ENCODE data around the gene TRPM5.

The TRPM5 gene

DNA sequence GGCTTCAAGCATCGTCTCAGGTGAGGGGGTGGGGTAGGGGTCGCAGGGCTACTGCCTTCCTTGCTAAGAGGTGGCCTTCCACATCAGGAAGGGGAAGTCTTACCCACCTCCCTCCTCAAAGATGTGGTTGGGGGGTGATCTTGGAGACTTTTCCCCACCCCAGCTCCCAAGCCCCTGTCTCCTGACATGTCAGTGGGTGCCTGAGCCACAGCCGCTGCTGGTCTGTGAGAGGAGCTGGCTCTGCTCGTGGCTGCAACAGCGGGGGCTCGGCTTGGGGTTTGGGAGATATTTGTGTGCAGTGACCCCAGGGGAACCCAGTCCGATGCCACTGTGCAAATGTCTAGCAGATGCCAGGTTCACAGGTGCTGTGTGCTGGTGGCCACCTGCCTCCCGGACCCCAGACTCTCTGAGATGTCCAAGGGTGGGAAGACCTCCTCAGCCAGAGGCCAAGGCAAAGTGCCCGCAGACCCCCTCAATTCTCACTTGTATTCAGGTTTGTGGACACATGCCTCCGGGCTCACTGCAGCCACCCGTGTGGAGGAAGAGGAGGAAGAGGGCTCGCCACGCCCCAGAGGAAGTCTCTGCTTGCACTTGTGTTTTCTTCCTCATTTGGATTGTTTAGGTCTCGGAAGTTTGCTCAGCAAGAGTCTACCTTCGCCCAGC lies 2.4 kb upstream of the TRPM5 start:
- H3K4me3 ChIP-seq (ENCODE audit: low read length): no peak overlapping the region
- DNase-seq (ENCODE audit: low read depth): no peak
- TF ChIP-seq, protein P1, sequence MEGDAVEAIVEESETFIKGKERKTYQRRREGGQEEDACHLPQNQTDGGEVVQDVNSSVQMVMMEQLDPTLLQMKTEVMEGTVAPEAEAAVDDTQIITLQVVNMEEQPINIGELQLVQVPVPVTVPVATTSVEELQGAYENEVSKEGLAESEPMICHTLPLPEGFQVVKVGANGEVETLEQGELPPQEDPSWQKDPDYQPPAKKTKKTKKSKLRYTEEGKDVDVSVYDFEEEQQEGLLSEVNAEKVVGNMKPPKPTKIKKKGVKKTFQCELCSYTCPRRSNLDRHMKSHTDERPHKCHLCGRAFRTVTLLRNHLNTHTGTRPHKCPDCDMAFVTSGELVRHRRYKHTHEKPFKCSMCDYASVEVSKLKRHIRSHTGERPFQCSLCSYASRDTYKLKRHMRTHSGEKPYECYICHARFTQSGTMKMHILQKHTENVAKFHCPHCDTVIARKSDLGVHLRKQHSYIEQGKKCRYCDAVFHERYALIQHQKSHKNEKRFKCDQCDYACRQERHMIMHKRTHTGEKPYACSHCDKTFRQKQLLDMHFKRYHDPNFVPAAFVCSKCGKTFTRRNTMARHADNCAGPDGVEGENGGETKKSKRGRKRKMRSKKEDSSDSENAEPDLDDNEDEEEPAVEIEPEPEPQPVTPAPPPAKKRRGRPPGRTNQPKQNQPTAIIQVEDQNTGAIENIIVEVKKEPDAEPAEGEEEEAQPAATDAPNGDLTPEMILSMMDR (conservative IDR thresholded peaks at IDR 0.05; ENCODE audit: low read depth, low read length): no peak

DNA sequence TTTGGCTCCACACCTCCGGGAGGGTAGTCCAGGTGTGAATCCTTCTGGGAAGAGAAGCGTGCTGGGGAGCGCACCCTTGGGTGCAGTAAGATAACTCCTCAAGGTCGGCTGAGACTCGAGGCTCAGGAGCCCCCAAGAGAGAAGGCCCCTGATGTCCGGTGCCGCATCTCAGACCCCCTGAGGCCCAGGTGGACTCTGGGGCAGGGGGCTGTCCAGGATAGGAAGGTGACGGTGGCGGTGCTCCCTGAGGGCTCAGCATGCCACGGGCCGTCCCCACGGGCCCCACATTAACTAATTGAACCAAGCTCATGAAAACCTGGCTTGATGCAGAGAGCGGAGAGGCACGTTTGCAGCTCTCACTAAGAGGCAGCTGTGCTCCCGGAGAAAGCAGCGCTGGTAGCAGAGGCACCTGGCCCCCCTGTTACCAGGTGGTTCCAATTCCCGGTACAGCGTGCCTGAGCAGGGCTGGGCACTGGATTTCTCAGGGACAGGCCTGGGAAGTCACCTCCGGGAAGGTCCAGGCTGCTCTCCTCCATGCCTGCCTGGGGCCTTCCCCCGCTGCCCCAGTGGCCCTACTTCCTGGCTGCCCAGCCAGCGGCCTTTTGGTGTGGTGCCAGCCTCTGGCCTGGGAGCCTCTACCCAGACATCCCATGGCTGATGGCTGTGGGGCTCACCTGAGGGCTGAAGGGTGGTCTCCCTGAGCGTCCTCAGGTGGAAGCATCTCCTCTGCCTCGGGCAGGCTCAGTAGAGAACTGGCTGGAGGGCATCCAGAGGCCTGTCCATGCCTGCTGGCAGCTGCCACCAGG lies 1.6 kb upstream of the TRPM5 start:
- H3K4me3 ChIP-seq (ENCODE audit: low read length): no peak overlapping the region
- no peak for DNase-seq (ENCODE audit: low read depth)
- TF ChIP-seq, protein P1 (conservative IDR thresholded peaks at IDR 0.05; ENCODE audit: low read depth, low read length): no peak

DNA sequence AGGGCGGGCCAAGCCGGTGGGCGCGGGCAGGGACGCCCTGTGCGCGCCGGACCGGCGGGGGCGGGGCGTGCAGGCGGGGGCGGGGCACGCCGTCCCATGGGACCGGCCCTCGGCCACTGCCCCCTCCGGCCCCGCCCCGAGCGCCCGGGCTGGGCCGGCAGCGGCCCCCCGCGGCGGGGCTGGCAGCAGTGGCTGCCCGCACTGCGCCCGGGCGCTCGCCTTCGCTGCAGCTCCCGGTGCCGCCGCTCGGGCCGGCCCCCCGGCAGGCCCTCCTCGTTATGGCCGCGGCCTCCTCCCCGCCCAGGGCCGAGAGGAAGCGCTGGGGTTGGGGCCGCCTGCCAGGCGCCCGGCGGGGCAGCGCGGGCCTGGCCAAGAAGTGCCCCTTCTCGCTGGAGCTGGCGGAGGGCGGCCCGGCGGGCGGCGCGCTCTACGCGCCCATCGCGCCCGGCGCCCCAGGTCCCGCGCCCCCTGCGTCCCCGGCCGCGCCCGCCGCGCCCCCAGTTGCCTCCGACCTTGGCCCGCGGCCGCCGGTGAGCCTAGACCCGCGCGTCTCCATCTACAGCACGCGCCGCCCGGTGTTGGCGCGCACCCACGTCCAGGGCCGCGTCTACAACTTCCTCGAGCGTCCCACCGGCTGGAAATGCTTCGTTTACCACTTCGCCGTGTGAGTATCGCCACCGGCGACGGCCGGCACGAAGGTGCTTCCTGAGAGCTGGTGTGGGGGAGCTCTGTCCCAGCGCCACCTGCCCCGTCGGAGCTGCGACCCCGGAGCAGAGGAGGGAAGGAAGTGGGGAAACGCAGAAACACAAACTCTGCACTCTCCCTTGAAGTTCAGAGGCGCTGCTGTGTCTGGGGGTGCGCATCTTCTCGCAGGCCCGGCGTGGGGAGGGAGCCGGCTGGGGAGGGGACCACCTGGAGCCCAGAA lies 769 bp upstream of the TRPM5 start, which contains the start of gene KCNQ1:
Gene KCNQ1, plus strand, starts transcription at position 188 of the 925 bp plus-strand sequence. Its CDS starts 91 bp downstream, at position 279.
- TF ChIP-seq, protein P1 (conservative IDR thresholded peaks at IDR 0.05; ENCODE audit: low read depth, low read length): no peak
- no peak for DNase-seq (ENCODE audit: low read depth)
- H3K4me3 ChIP-seq (ENCODE audit: low read length): no peak within 1 kb of the TSS

DNA sequence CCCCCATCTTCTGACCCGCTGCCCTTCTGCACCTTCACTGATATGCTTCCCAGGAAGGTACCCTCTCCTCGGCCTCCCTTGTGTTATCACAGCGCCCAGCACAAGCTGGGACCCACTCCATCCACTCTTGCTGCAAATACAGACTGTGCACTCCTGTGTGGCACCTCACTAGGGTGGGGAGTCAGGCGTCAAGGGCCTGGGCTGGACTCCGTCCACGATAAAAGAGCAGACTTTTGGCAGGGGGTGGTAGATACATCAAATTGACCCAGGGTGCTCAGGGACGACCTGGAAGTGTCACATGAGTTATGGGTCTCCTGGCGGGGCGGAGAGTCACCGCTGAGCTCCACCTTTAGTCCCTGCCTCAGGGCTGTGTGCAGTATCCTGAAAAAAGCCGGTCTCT lies 908 bp downstream of the TRPM5 start:
- H3K4me3 ChIP-seq (ENCODE audit: low read length): no peak overlapping the region
- DNase-seq (ENCODE audit: low read depth): no peak
- TF ChIP-seq, protein P1 (conservative IDR thresholded peaks at IDR 0.05; ENCODE audit: low read depth, low read length): no peak

DNA sequence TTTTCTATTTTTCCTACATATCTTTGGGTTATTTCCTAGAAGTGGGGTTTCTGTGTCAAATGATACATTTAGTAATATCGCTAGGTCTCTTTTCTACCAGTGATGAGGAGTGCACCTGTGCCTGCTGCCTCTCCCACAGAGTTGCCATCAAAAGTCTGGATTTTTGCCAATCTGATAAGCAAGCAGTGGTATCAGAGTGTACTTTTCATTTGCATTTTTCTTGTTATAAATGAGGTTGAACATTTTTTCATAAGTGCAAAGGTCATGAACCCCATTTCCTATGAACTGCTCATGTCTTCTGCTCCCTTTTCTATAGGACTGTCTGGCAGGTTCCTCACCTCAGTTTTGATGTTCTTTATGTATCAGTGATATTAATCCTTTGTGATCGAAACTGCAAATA lies 1.7 kb downstream of the TRPM5 start:
- H3K4me3 ChIP-seq (ENCODE audit: low read length): no peak overlapping the region
- TF ChIP-seq, protein P1 (conservative IDR thresholded peaks at IDR 0.05; ENCODE audit: low read depth, low read length): no peak
- DNase-seq (ENCODE audit: low read depth): no peak

DNA sequence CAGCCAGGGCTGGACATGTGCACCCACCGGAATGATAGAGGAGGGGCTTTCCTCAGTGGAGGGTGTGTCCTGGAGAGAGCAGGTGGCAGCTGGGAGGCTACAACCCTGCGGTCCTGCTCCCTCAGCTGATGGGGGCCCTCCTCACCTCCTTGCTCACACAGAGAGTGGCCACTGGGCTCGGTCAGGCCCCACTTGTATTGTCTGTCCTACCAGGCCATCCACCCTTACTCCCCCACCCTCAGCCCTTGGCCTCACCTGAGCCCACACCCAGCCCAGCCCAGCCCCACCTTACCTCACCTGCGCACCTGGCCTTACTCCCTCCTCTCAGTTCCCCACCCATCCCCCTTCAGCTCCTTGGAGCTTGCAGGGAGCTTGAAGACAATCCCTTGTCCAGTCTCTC lies 3.1 kb downstream of the TRPM5 start:
- H3K4me3 ChIP-seq (ENCODE audit: low read length): no peak overlapping the region
- TF ChIP-seq, protein P1 (conservative IDR thresholded peaks at IDR 0.05; ENCODE audit: low read depth, low read length): no peak
- no peak for DNase-seq (ENCODE audit: low read depth)

Measured in retinal pigment epithelial cell (primary cell).